Activated CD8-positive, alpha-beta memory T cell treated with anti-CD3 and anti-CD28 coated beads for 36 hours (primary cell): ENCODE data around the gene TM9SF3. TPM values are rescaled to one million over a fixed set of nuclear protein-coding genes. Genes with fewer than 3 reads are reported as not detected.
"Not testable (repeated sequence)": the region's sequence is repeated elsewhere in the genome, so short reads cannot be mapped to it uniquely, and the experiment has no call there.

Experiments
- CTCF ChIA-PET: fragments of 350-600 bp; sonication (Branson Sonifier 250); formaldehyde crosslinking; loops from one replicate; lab custom pipeline; 2021; ENCODE audit warnings: antibody characterized with exemption; lab: Charles Lee
- POLR2A ChIA-PET: fragments of 350-600 bp; sonication (Branson Sonifier 250); formaldehyde crosslinking; loops from one replicate; lab custom pipeline; 2021; ENCODE audit warnings: antibody characterized with exemption; lab: Charles Lee
- total RNA-seq, 2 experiments: library from RNA; stranded (reverse); gene quantifications; one replicate each; pipeline ENCODE4 v1.2.3, GENCODE V29; 2021

TM9SF3 gene
- total RNA-seq, 2 experiments from 2014 or later: 97.8 to 98.8 TPM

GRCh38 chr10:96574564-96574963 is 12.2 kb downstream of the TM9SF3 start:
- POLR2A ChIA-PET, CTCF ChIA-PET: not testable (repeated sequence)

DNA sequence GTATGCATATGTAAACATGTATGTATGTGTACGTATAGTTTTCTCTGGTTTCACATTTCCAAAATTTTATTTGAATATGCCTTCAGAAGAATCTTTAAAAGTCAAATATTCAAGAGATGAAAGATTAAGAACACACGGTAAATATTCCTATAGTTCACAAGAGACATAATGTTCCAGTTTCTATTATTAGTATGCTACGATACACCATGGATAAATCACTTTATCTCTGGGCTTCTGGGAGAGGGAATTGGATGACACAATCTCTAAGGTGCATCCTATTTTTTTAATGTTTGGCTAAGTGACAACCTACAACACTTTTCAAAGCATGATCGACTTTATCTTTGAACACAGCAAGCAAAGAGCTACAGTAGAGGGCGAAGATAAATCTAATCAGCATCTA is 13.8 kb downstream of the TM9SF3 start:
- CTCF ChIA-PET: no interaction called here
- POLR2A ChIA-PET: no interaction called here

DNA sequence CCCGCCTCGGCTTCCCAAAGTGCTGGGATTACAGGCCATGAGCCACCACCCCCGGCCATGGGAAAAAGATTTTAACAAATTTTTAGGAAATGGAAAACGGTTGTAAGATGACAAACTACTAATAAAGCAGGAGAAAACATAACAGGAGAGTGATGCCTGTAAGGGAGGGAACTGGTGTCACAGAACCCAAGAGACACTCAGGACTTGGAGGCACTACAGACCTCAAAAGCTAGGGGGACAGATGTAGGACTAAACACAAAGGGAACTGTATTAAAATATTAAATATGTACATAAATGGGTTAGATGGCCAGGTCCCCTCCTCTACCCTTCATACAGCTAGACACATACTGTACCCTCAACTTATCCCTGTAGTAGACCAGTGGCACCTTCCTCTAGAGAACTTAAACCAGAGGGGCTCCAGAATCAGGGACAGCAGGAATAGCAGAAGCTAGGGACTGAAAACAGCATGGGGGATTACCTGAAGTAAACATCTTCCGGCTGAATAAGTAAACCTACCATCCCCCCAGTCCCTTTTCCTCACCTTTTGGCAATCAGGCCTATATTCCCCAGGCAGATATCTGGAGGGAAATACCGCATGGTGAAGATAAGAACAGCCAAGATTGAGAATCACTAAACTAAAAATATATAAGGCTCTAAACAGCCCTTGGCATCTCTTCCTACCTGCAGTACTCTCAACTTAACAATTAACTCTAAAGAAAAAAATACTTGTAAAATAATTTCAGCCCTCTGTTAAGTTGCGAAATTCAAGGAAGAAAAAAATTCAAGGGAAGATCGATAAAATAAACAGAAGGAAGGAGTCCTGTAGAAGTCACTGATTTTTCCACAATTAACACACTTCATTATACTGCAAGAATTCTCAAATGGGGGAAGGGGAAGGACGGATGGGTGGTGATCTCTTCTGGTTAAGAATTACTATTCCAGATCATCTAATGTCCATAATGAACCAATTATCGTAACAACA is 15.5 kb downstream of the TM9SF3 start:
- ChIA-PET CTCF (interaction anchor here (0.8 kb wide), 1 partner anchor 9 kb away, joined by 3 read pairs; no protein-coding TSS in a partner anchor), POLR2A (no interaction called here)

DNA sequence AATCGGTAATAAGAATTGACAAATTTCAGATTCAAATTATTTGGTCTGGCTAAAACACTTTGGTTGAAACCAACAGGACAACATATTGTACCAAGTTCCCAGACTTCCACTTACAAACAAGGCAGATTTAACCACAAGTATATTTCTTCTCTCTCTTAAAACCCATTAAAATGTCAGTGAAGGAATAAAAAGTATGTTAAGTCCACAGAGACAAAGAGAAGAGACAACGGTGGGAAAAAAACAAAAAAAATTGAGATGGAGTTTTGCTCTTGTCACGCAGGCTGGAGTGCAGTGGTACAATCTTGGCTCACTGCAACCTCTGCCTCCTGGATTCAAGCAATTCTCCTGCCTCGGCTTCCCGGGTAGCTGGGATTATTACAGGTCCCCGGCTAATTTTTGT is 16.3 kb downstream of the TM9SF3 start:
- ChIA-PET POLR2A (no interaction called here), CTCF (interaction anchor here (0.8 kb wide), 1 partner anchor 10 kb away, joined by 3 read pairs; no protein-coding TSS in a partner anchor)

GRCh38 chr10:96568402-96568801 is 18.4 kb downstream of the TM9SF3 start:
- ChIA-PET POLR2A (no interaction called here), CTCF (no interaction called here)

DNA sequence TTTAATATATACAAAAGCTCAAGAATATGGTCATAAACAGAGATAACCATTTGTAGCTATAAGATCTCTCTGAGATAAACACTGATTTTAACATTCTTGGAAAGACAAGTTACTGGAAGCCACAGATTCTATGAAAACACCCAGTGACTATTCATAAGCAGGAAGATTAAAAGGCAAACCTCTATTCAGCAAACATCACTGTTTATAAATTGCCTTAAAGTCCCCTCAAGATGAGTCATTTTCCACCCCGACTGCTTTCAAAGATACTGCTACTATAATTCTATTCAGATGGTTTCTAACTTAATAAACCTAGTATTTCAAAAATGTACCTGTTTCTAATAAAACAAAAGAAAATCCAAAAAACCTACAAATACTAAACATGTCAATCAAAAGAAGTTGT is 21.0 kb downstream of the TM9SF3 start:
- ChIA-PET POLR2A (no interaction called here), CTCF (no interaction called here)

DNA sequence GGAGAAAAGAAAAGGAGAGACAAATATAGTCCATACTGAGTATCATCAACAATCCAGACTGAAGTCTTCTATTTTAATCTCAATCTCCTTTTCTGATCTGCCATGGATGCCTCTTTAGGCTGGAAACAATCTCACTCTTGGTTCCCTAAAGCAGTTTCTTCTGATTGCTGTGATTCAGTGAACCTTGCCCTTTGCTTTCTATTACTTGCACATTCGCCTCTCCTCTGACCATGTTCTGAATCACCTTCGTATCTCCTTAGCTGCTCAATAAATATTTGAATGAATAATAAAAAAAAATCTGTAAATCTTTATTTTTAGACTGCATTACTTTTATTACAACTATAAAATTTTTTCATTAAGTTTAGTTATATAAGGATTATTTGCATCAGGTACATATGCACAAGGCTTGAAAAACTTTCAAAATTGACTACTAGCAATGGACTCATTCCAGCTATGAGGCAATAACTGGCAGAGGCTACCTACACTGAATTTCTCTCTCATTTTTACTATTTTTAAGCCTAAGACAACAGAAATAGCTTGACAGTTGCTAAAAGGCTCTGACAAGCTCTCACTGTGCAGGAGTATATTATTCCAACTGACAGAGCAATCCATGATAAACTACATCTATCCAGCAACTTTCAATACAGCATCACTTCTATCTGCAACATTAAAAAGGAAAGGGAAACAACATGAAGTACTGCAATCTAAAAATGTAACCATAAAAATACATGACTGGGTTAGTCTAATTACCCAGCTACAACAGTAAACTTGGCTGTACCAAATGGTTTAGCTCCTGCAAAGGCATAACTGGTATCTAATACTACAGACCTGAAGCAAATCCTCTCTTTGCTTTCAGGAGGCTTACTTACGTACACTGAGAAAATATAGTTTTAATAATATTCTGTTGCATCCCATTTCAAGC is 25.6 kb downstream of the TM9SF3 start:
- POLR2A ChIA-PET: no interaction called here
- CTCF ChIA-PET: no interaction called here

- POLR2A ChIA-PET: no interaction called here
- CTCF ChIA-PET: no interaction called here
Measured at GRCh38 chr10:96560489-96560888, 26.3 kb downstream of the TM9SF3 start.

DNA sequence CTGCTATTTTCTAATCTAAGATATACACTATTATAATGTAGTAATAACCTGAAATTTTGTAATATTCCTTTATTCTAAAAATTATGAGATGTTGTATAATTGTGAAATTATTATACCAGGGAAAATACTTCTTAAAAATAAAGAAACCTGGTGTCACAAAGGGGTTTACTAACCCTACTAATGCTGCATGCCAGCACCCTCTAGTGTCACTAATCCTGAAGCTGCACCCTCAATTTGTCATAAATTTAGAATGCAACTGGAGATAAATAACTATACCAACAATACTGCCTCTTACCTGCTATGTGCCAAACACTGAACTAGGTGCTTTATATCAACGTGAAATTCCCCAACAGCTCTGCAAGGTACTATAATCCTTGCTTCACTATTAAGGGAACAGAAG is 30.8 kb downstream of the TM9SF3 start:
- ChIA-PET CTCF (no interaction called here), POLR2A (no interaction called here)

DNA sequence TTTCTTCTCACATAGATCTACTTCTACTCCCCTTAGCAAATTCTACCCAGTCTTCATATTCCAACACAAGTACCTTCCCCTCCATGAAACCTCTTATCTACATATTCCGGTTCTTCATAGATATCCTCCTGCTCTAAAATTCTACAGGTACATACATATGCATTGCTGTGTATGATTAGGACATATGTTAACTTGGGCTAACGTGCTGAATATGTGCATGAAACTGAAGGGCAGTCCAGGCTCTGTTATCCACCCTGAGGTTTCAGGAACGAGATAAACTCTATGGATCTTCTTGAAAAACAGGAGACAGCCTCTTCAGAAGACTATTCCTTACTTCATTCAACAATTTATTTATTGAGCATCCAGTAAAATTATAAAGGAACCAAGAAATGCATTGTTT is 31.5 kb downstream of the TM9SF3 start:
- CTCF ChIA-PET: no interaction called here

DNA sequence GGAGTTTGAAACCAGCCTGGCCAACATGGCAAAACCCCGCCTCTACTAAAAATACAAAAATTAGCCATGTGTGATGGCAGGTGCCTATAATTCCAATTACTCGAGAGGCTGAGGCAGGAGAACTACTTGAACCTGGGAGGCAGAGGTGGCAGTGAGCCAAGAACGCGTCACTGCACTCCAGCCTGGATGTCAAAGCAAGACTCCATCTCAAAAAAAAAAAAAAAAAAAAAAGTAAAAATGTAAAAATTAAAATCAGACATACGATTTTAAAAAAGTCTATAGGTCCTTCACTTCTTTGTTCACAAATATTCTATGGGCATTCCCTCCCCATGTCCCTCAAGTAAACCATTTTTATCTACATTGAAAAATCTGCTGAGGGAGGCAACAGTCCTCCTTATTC is 38.2 kb downstream of the TM9SF3 start:
- CTCF ChIA-PET: no interaction called here
- POLR2A ChIA-PET: no interaction called here

More for the DNA sequence above, 31.5 kb downstream of the TM9SF3 start:
- POLR2A ChIA-PET: no interaction called here

DNA sequence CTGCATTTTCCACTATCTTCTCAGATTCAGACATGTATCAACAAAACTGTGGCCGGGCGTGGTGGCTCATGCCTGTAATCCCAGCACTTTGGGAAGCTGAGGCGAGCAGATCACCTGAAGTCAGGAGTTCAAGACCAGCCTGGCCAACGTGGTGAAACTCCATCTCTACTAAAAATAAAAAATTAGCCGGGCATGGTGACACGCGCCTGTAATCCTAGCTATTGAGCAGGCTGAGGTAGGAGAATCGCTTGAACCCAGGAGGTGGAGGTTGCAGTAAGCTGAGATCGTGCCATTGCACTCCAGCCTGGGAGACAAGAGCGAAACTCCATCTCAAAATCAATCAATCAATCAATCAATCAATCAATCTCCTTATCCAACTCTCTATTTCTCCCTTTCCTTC is 41.3 kb downstream of the TM9SF3 start:
- POLR2A ChIA-PET, CTCF ChIA-PET: not testable (repeated sequence)

- CTCF ChIA-PET: no interaction called here
- POLR2A ChIA-PET: interaction anchor here (0.7 kb wide), 1 partner anchor 558 kb away, joined by 4 read pairs; no protein-coding TSS in a partner anchor
Measured at GRCh38 chr10:96541921-96542320, 44.9 kb downstream of the TM9SF3 start.

- ChIA-PET CTCF (no interaction called here), POLR2A (interaction anchor here (0.6 kb wide), 2 partner anchors 44 to 658 kb away, joined by 3 read pairs; no protein-coding TSS in a partner anchor)
Measured at GRCh38 chr10:96540240-96540639, 46.6 kb downstream of the TM9SF3 start.

DNA sequence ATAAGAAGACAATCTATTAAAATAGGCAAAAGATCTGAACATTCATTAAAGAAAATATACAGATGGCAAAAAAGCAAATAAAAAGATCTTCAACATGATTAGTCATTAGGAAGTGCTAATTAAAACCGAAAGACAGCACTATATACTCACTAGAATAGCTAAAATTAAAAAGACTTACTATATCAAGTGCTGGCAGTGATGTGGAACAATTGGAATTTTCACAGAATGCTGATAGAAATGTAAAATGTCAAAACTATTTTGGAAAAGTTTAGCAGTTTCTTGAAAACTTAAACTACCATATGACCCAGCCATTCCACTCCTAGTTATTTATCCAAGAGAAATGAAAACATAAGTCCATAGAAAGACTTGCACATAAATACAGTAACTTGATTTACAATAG is 48.1 kb downstream of the TM9SF3 start:
- ChIA-PET POLR2A (no interaction called here), CTCF (no interaction called here)

DNA sequence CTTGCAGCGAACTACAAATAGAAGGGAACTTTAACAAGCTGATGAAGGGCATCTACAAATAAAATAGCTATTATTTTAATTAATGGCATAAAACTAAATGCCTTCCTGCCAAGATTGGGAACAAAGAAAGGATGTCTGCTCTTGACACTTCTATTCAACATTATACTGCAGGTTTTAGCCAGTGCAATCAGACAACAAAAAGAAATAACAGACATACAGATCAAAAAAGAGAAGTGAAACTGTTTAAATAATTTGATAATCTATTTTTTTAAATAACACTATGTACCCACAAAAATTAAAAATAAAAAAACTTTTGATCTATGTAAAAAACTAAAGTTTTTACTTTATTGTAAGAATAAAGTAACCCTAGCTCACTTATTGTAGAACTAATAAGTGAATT is 50.7 kb downstream of the TM9SF3 start:
- ChIA-PET CTCF (no interaction called here), POLR2A (no interaction called here)

DNA sequence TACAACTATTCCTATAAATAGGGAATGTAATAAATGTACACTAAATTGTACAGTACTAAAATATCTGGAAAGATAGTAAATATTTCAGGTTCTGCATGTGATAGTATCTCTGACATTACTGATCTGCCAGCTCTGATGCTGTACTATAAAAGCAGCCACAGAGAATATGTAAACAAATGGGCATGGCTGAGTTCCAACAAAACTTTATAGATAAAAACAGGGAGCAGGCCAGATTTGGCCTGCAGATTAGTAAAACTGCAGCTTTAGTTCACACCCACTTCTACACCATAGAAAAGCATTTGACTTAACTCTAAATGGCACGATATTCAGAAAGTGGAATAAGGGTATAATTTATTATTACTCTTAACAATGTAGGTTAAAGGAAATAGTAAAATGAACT is 54.3 kb downstream of the TM9SF3 start:
- POLR2A ChIA-PET: no interaction called here
- CTCF ChIA-PET: no interaction called here

- CTCF ChIA-PET: no interaction called here
- POLR2A ChIA-PET: no interaction called here
Measured at GRCh38 chr10:96529634-96530279, 57.1 kb downstream of the TM9SF3 start.

GRCh38 chr10:96524741-96525140 is 62.1 kb downstream of the TM9SF3 start:
- POLR2A ChIA-PET: no interaction called here
- CTCF ChIA-PET: no interaction called here
